NCI-H1436 treated with DMSO at 0.1 percent for 48 hours (cell line): Measurements from ENCODE around the gene TNNT1.
"Not testable (repeated sequence)": the region's sequence is repeated elsewhere in the genome, so short reads cannot be mapped to it uniquely, and the experiment has no call there.

ENCODE experiments used
- DNase-seq: peaks from one replicate; lab custom pipeline; 2025; lab: John Stamatoyannopoulos, UW

Gene TNNT1

GRCh38 chr19:55149078-55150003, at the start of gene TNNT1:
Gene TNNT1 (minus strand): TSS chr19:55149206. CDS start chr19:55147157, 2,049 bp downstream.
- no peak for DNase-seq

- DNase-seq = no peak
These were observed 49.6 kb upstream of the TNNT1 start for GRCh38 chr19:55198651-55199050.

- no peak for DNase-seq
These were observed 48.5 kb upstream of the TNNT1 start for GRCh38 chr19:55197528-55197927.

GRCh38 chr19:55196803-55197202, 47.8 kb upstream of the TNNT1 start:
- DNase-seq = no peak

GRCh38 chr19:55193481-55193880, 44.5 kb upstream of the TNNT1 start:
- no peak for DNase-seq

GRCh38 chr19:55189403-55189835, 40.4 kb upstream of the TNNT1 start:
- no peak for DNase-seq

- DNase-seq = no peak
These were observed 39.6 kb upstream of the TNNT1 start for GRCh38 chr19:55188625-55189024.

- DNase-seq = no peak
These were observed 37.1 kb upstream of the TNNT1 start for GRCh38 chr19:55186080-55186479.

- no peak for DNase-seq
These were observed 32.7 kb upstream of the TNNT1 start for GRCh38 chr19:55181740-55182139.

GRCh38 chr19:55179606-55180484, 30.8 kb upstream of the TNNT1 start, which contains the start of gene SYT5:
Gene SYT5 (minus strand): TSS chr19:55180289. CDS start chr19:55179041, 1,248 bp downstream.
- no peak for DNase-seq

- DNase-seq = peak; percentile 80
These were observed 30.0 kb upstream of the TNNT1 start for GRCh38 chr19:55178781-55179599.

- DNase-seq = no peak
These were observed 27.1 kb upstream of the TNNT1 start for GRCh38 chr19:55176076-55176475.

- no peak for DNase-seq
These were observed 26.3 kb upstream of the TNNT1 start for GRCh38 chr19:55175117-55175867.

GRCh38 chr19:55174425-55175116, 25.6 kb upstream of the TNNT1 start:
- no peak for DNase-seq

- DNase-seq = no peak
These were observed 24.9 kb upstream of the TNNT1 start for GRCh38 chr19:55173714-55174409.

- DNase-seq = no peak
These were observed 24.2 kb upstream of the TNNT1 start for GRCh38 chr19:55173186-55173713.

- DNase-seq = no peak
These were observed 23.7 kb upstream of the TNNT1 start for GRCh38 chr19:55172741-55173140.

GRCh38 chr19:55172318-55172717, 23.3 kb upstream of the TNNT1 start:
- not testable (repeated sequence) for DNase-seq

- DNase-seq = no peak
These were observed 22.4 kb upstream of the TNNT1 start for GRCh38 chr19:55171440-55171839.
